ENCODE data around the gene YAF2.

The YAF2 gene

GRCh38 chr12:42238240-42239140 is at the start of gene YAF2:
YAF2 (minus strand) TSS chr12:42238248; CDS start chr12:42238180, 68 bp downstream.
- Histone ChIP-seq H3K9ac (ENCODE audit: low read depth in 1 of 2, low read length in 2 of 2) (peak within 1 kb of the TSS; percentile 80 to 84), H3K27me3 (ENCODE audit: control insufficient read depth in 1 of 2, insufficient read depth in 2 of 2, low read length in 2 of 2) (no peaks in the 10 kb centered on the region), H3K9me3 (ENCODE audit: control insufficient read depth in 1 of 2, low read length in 2 of 2) (no peaks in the 10 kb centered on the region), H3K4me1 (ENCODE audit: control insufficient read depth in 1 of 2, insufficient read depth in 2 of 2, low read length in 2 of 2) (peaks cover 16 to 25% of the 10 kb centered on the region in 2 donors), H3K27ac (ENCODE audit: low read depth, low read length) (peak within 1 kb of the TSS; percentile 87), H3K36me3 (ENCODE audit: control insufficient read depth in 1 of 2, insufficient read depth in 2 of 2, low read length in 2 of 2) (no peaks in the 10 kb centered on the region), H3K4me3 (ENCODE audit: low read depth in 1 of 2, low read length in 2 of 2) (peak within 1 kb of the TSS; percentile 88 to 91)

- Histone ChIP-seq H3K27me3 (ENCODE audit: control insufficient read depth in 1 of 2, insufficient read depth in 2 of 2, low read length in 2 of 2) (no peaks in the 10 kb centered on the region), H3K36me3 (ENCODE audit: control insufficient read depth in 1 of 2, insufficient read depth in 2 of 2, low read length in 2 of 2) (no peaks in the 10 kb centered on the region)
Measured at GRCh38 chr12:42286741-42287140, 48.7 kb upstream of the YAF2 start.

GRCh38 chr12:42285431-42285830 is 47.4 kb upstream of the YAF2 start:
- Histone ChIP-seq H3K27ac (ENCODE audit: low read depth, low read length) (no peak overlapping the region), H3K9ac (ENCODE audit: low read depth in 1 of 2, low read length in 2 of 2) (no peak overlapping the region), H3K4me3 (ENCODE audit: low read depth in 1 of 2, low read length in 2 of 2) (no peak overlapping the region), H3K36me3 (ENCODE audit: control insufficient read depth in 1 of 2, insufficient read depth in 2 of 2, low read length in 2 of 2) (no peaks in the 10 kb centered on the region), H3K4me1 (ENCODE audit: control insufficient read depth in 1 of 2, insufficient read depth in 2 of 2, low read length in 2 of 2) (peaks cover 5 to 7% of the 10 kb centered on the region in 2 donors), H3K9me3 (ENCODE audit: control insufficient read depth in 1 of 2, low read length in 2 of 2) (no peaks in the 10 kb centered on the region), H3K27me3 (ENCODE audit: control insufficient read depth in 1 of 2, insufficient read depth in 2 of 2, low read length in 2 of 2) (no peaks in the 10 kb centered on the region)

More at GRCh38 chr12:42286741-42287140, 48.7 kb upstream of the YAF2 start:
- Histone ChIP-seq H3K4me1 (ENCODE audit: control insufficient read depth in 1 of 2, insufficient read depth in 2 of 2, low read length in 2 of 2) (peaks cover 5 to 6% of the 10 kb centered on the region in 2 donors), H3K9ac (ENCODE audit: low read depth in 1 of 2, low read length in 2 of 2) (no peak overlapping the region), H3K9me3 (ENCODE audit: control insufficient read depth in 1 of 2, low read length in 2 of 2) (no peaks in the 10 kb centered on the region), H3K4me3 (ENCODE audit: low read depth in 1 of 2, low read length in 2 of 2) (no peak overlapping the region), H3K27ac (ENCODE audit: low read depth, low read length) (no peak overlapping the region)

- no peaks in the 10 kb centered on the region for H3K36me3 ChIP-seq (ENCODE audit: control insufficient read depth in 1 of 2, insufficient read depth in 2 of 2, low read length in 2 of 2)
- H3K4me1 ChIP-seq (ENCODE audit: control insufficient read depth in 1 of 2, insufficient read depth in 2 of 2, low read length in 2 of 2) = peaks cover 5 to 7% of the 10 kb centered on the region in 2 donors
- no peak overlapping the region for H3K9ac ChIP-seq (ENCODE audit: low read depth in 1 of 2, low read length in 2 of 2)
- H3K27me3 ChIP-seq (ENCODE audit: control insufficient read depth in 1 of 2, insufficient read depth in 2 of 2, low read length in 2 of 2) = no peaks in the 10 kb centered on the region
- no peaks in the 10 kb centered on the region for H3K9me3 ChIP-seq (ENCODE audit: control insufficient read depth in 1 of 2, low read length in 2 of 2)
- H3K4me3 ChIP-seq (ENCODE audit: low read depth in 1 of 2, low read length in 2 of 2) = no peak overlapping the region
- H3K27ac ChIP-seq (ENCODE audit: low read depth, low read length) = no peak overlapping the region
Measured at GRCh38 chr12:42284876-42285275, 46.8 kb upstream of the YAF2 start.

- H3K9ac ChIP-seq (ENCODE audit: low read depth in 1 of 2, low read length in 2 of 2) = no peak overlapping the region
- H3K9me3 ChIP-seq (ENCODE audit: control insufficient read depth in 1 of 2, low read length in 2 of 2) = no peaks in the 10 kb centered on the region
- no peaks in the 10 kb centered on the region for H3K36me3 ChIP-seq (ENCODE audit: control insufficient read depth in 1 of 2, insufficient read depth in 2 of 2, low read length in 2 of 2)
- H3K4me1 ChIP-seq (ENCODE audit: control insufficient read depth in 1 of 2, insufficient read depth in 2 of 2, low read length in 2 of 2) = peaks cover 5 to 7% of the 10 kb centered on the region in 2 donors
- H3K4me3 ChIP-seq (ENCODE audit: low read depth in 1 of 2, low read length in 2 of 2) = no peak overlapping the region
- no peaks in the 10 kb centered on the region for H3K27me3 ChIP-seq (ENCODE audit: control insufficient read depth in 1 of 2, insufficient read depth in 2 of 2, low read length in 2 of 2)
- H3K27ac ChIP-seq (ENCODE audit: low read depth, low read length) = no peak overlapping the region
Measured at GRCh38 chr12:42284157-42284556, 46.1 kb upstream of the YAF2 start.

GRCh38 chr12:42283739-42284138 is 45.7 kb upstream of the YAF2 start:
- Histone ChIP-seq H3K9ac (ENCODE audit: low read depth in 1 of 2, low read length in 2 of 2) (no peak overlapping the region), H3K36me3 (ENCODE audit: control insufficient read depth in 1 of 2, insufficient read depth in 2 of 2, low read length in 2 of 2) (no peaks in the 10 kb centered on the region), H3K4me1 (ENCODE audit: control insufficient read depth in 1 of 2, insufficient read depth in 2 of 2, low read length in 2 of 2) (peaks cover 5 to 7% of the 10 kb centered on the region in 2 donors), H3K4me3 (ENCODE audit: low read depth in 1 of 2, low read length in 2 of 2) (no peak overlapping the region), H3K27me3 (ENCODE audit: control insufficient read depth in 1 of 2, insufficient read depth in 2 of 2, low read length in 2 of 2) (no peaks in the 10 kb centered on the region), H3K27ac (ENCODE audit: low read depth, low read length) (no peak overlapping the region), H3K9me3 (ENCODE audit: control insufficient read depth in 1 of 2, low read length in 2 of 2) (no peaks in the 10 kb centered on the region)

GRCh38 chr12:42282294-42282693 is 44.2 kb upstream of the YAF2 start:
- no peaks in the 10 kb centered on the region for H3K9me3 ChIP-seq (ENCODE audit: control insufficient read depth in 1 of 2, low read length in 2 of 2)
- no peaks in the 10 kb centered on the region for H3K27me3 ChIP-seq (ENCODE audit: control insufficient read depth in 1 of 2, insufficient read depth in 2 of 2, low read length in 2 of 2)
- no peaks in the 10 kb centered on the region for H3K36me3 ChIP-seq (ENCODE audit: control insufficient read depth in 1 of 2, insufficient read depth in 2 of 2, low read length in 2 of 2)
- H3K4me1 ChIP-seq (ENCODE audit: control insufficient read depth in 1 of 2, insufficient read depth in 2 of 2, low read length in 2 of 2) = peaks cover 5 to 7% of the 10 kb centered on the region in 2 donors
- H3K27ac ChIP-seq (ENCODE audit: low read depth, low read length) = no peak overlapping the region
- no peak overlapping the region for H3K9ac ChIP-seq (ENCODE audit: low read depth in 1 of 2, low read length in 2 of 2)
- H3K4me3 ChIP-seq (ENCODE audit: low read depth in 1 of 2, low read length in 2 of 2) = no peak overlapping the region

- no peak overlapping the region for H3K4me3 ChIP-seq (ENCODE audit: low read depth in 1 of 2, low read length in 2 of 2)
- H3K27ac ChIP-seq (ENCODE audit: low read depth, low read length) = no peak overlapping the region
- no peaks in the 10 kb centered on the region for H3K27me3 ChIP-seq (ENCODE audit: control insufficient read depth in 1 of 2, insufficient read depth in 2 of 2, low read length in 2 of 2)
- H3K4me1 ChIP-seq (ENCODE audit: control insufficient read depth in 1 of 2, insufficient read depth in 2 of 2, low read length in 2 of 2) = peaks cover 5 to 7% of the 10 kb centered on the region in 2 donors
- no peaks in the 10 kb centered on the region for H3K9me3 ChIP-seq (ENCODE audit: control insufficient read depth in 1 of 2, low read length in 2 of 2)
- no peaks in the 10 kb centered on the region for H3K36me3 ChIP-seq (ENCODE audit: control insufficient read depth in 1 of 2, insufficient read depth in 2 of 2, low read length in 2 of 2)
- H3K9ac ChIP-seq (ENCODE audit: low read depth in 1 of 2, low read length in 2 of 2) = no peak overlapping the region
Measured at GRCh38 chr12:42281844-42282243, 43.8 kb upstream of the YAF2 start.

- no peaks in the 10 kb centered on the region for H3K36me3 ChIP-seq (ENCODE audit: control insufficient read depth in 1 of 2, insufficient read depth in 2 of 2, low read length in 2 of 2)
Measured at GRCh38 chr12:42281278-42281677, 43.2 kb upstream of the YAF2 start.

GRCh38 chr12:42278128-42278510 is 40.1 kb upstream of the YAF2 start:
- peaks cover 5 to 7% of the 10 kb centered on the region in 2 donors for H3K4me1 ChIP-seq (ENCODE audit: control insufficient read depth in 1 of 2, insufficient read depth in 2 of 2, low read length in 2 of 2)
- no peaks in the 10 kb centered on the region for H3K36me3 ChIP-seq (ENCODE audit: control insufficient read depth in 1 of 2, insufficient read depth in 2 of 2, low read length in 2 of 2)
- H3K27me3 ChIP-seq (ENCODE audit: control insufficient read depth in 1 of 2, insufficient read depth in 2 of 2, low read length in 2 of 2) = no peaks in the 10 kb centered on the region
- H3K27ac ChIP-seq (ENCODE audit: low read depth, low read length) = no peak overlapping the region
- H3K4me3 ChIP-seq (ENCODE audit: low read depth in 1 of 2, low read length in 2 of 2) = no peak overlapping the region
- H3K9me3 ChIP-seq (ENCODE audit: control insufficient read depth in 1 of 2, low read length in 2 of 2) = no peaks in the 10 kb centered on the region
- H3K9ac ChIP-seq (ENCODE audit: low read depth in 1 of 2, low read length in 2 of 2) = no peak overlapping the region

More at GRCh38 chr12:42281278-42281677, 43.2 kb upstream of the YAF2 start:
- Histone ChIP-seq H3K9me3 (ENCODE audit: control insufficient read depth in 1 of 2, low read length in 2 of 2) (no peaks in the 10 kb centered on the region), H3K4me3 (ENCODE audit: low read depth in 1 of 2, low read length in 2 of 2) (no peak overlapping the region), H3K27ac (ENCODE audit: low read depth, low read length) (no peak overlapping the region), H3K27me3 (ENCODE audit: control insufficient read depth in 1 of 2, insufficient read depth in 2 of 2, low read length in 2 of 2) (no peaks in the 10 kb centered on the region), H3K9ac (ENCODE audit: low read depth in 1 of 2, low read length in 2 of 2) (no peak overlapping the region), H3K4me1 (ENCODE audit: control insufficient read depth in 1 of 2, insufficient read depth in 2 of 2, low read length in 2 of 2) (peaks cover 5 to 7% of the 10 kb centered on the region in 2 donors)
